ENCODE results near the gene RORC. TPM values are rescaled to one million over a fixed set of nuclear protein-coding genes. Genes with fewer than 3 reads are reported as not detected.
"Not testable (repeated sequence)": the region's sequence is repeated elsewhere in the genome, so short reads cannot be mapped to it uniquely, and the experiment has no call there.

The RORC gene
- total RNA-seq, 1 experiment from 2014 or later, result 0.19 TPM

DNA sequence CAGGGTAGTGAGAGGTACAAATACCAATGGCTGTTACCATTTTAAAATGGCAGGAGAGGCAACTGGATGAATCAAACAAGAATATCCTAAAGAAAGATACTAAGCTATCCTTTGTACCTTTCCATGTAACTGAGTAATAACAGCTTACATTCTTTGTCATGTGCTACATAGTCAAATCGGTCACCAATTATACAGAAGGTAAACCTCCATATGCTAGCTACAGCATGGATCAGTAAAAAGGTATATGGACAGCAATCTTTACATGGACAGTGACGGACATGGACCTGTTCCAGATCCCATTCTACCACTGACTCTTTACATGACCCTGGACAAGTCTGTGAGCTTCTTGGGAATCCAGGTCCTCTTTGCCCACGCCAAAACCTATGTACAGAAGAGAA, 54.9 kb downstream of the RORC start:
- TF ChIP-seq, protein P1, sequence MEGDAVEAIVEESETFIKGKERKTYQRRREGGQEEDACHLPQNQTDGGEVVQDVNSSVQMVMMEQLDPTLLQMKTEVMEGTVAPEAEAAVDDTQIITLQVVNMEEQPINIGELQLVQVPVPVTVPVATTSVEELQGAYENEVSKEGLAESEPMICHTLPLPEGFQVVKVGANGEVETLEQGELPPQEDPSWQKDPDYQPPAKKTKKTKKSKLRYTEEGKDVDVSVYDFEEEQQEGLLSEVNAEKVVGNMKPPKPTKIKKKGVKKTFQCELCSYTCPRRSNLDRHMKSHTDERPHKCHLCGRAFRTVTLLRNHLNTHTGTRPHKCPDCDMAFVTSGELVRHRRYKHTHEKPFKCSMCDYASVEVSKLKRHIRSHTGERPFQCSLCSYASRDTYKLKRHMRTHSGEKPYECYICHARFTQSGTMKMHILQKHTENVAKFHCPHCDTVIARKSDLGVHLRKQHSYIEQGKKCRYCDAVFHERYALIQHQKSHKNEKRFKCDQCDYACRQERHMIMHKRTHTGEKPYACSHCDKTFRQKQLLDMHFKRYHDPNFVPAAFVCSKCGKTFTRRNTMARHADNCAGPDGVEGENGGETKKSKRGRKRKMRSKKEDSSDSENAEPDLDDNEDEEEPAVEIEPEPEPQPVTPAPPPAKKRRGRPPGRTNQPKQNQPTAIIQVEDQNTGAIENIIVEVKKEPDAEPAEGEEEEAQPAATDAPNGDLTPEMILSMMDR (IDR thresholded peaks at IDR 0.05; ENCODE audit: unreplicated experiment), result no peak
- intact Hi-C loops (cut with micrococcal nuclease; ENCODE audit: unreplicated experiment), result no loop called here
- Mint-ChIP-seq H3K4me3 (ENCODE audit: low read depth, unreplicated experiment) (no peak overlapping the region), H3K27me3 (ENCODE audit: unreplicated experiment) (no peaks in the 10 kb centered on the region), H3K36me3 (ENCODE audit: insufficient read depth, unreplicated experiment) (peaks cover 4% of the 10 kb centered on the region), H3K4me1 (ENCODE audit: low read depth, unreplicated experiment) (peaks cover 10% of the 10 kb centered on the region), H3K9me3 (ENCODE audit: low read depth, unreplicated experiment) (no peaks in the 10 kb centered on the region), H3K27ac (ENCODE audit: unreplicated experiment) (no peak overlapping the region)
- DNase-seq, result no peak
- BruUV-seq (replicated peaks), result no TSS peak
- CTCF ChIA-PET, result no interaction called here

DNA sequence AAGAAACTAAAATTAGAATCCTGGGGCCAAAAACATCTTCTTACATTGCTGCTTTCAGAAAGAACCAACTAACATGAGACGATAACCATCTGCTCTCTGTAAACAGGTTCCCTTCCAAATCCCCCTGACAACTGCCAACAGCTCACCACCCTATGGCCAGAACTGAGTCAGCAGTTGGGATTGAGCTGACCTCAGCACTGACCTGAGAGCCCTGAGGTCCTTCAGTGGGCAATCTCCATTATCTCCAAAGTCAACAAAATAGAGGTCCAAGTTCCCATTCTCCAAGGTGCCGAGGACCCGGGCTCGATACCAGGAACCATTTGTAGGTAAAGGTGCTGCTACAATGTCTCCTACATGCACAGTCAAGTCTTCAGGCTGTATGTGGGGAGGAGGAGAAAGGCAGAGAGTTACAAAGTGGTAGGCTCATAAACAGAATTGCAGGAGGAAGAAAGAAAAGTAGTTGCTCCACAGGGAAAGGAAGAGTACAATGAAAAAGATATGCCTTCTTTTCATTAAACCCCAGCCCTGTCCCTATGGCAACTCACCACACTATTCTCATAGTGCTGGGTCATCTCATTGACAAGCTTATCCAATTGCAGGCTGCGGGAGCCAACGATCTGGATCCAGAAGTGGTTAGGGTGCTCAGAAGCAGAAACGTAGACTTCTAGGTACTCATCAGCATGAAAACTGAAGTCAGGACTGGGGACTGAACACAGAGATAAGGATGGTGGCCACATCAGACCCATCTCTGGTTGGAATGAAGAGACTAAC, 55.5 kb downstream of the RORC start:
- Mint-ChIP-seq H3K4me1 (ENCODE audit: low read depth, unreplicated experiment) (peaks cover 10% of the 10 kb centered on the region), H3K27ac (ENCODE audit: unreplicated experiment) (no peak overlapping the region), H3K9me3 (ENCODE audit: low read depth, unreplicated experiment) (no peaks in the 10 kb centered on the region), H3K36me3 (ENCODE audit: insufficient read depth, unreplicated experiment) (peaks cover 4% of the 10 kb centered on the region), H3K4me3 (ENCODE audit: low read depth, unreplicated experiment) (no peak overlapping the region), H3K27me3 (ENCODE audit: unreplicated experiment) (no peaks in the 10 kb centered on the region)
- TF ChIP-seq, protein P1 (IDR thresholded peaks at IDR 0.05; ENCODE audit: unreplicated experiment), result no peak
- intact Hi-C loops (cut with micrococcal nuclease; ENCODE audit: unreplicated experiment), result no loop called here
- no peak for DNase-seq
- CTCF ChIA-PET, result no interaction called here
- no TSS peak for BruUV-seq (replicated peaks)

DNA sequence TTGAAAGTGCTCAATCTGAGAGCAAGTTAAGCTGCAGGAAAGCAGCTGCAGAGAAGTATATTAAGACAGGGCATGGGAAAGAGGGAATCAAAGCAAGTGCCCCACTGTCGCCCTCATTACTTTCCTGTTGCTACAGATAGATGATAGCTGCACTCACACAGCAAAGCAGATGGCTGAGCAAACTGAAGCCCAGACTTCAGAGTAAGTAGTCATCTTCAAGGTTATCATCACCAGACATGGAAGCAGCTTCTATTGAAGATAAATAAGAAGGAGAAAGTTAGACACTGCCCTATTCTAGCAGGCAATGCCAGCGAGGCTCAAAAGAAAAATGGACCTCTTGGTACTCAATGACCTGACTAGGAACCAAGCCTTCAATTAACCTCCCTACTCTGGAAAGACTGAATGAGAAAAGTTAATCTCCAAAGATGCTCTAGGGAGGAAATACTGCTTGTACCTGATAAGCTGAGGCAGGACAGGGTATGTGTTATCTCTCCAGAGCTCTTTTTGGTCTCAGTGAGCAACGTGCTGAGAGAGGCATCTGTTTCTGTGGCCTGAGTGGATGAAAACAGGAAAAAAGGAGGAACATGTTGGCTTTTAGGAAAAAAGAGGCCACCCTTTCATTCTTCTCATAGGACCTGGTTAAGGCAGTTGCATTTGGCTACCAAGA, 57.2 kb downstream of the RORC start:
- H3K36me3 Mint-ChIP-seq (ENCODE audit: insufficient read depth, unreplicated experiment), result peaks cover 4% of the 10 kb centered on the region
- CTCF ChIA-PET, result interaction anchor here (0.6 to 1.4 kb wide), 2 partner anchors 14 to 36 kb away, joined by 4 to 5 read pairs; no protein-coding TSS in a partner anchor

DNA sequence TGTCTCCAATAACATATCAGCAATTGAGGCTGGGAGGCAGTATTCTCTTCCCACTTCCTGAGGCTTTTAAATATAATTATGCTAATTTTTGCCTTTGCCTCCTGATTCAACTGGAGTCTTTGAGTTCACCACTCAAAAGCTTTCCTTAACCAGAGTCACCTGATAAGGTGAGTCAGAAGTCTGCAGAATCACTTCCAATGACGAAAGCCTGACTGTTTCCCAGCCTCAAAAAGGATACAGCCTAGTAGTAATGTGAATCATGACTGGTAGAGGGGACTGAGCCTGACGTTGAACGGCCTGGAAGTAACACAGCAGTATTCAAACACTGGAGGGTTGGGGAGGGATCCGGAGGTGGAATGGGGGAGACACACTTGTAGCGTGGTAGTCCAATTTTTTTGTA, 57.9 kb downstream of the RORC start:
- CTCF ChIA-PET, result interaction anchor here (1.4 kb wide), 1 partner anchor 14 kb away, joined by 4 read pairs; no protein-coding TSS in a partner anchor
- no peaks in the 10 kb centered on the region for H3K27me3 Mint-ChIP-seq (ENCODE audit: unreplicated experiment)
- BruUV-seq (replicated peaks), result no TSS peak
- peak overlapping the region; percentile 46 for H3K27ac Mint-ChIP-seq (ENCODE audit: unreplicated experiment)
- TF ChIP-seq, protein P1 (IDR thresholded peaks at IDR 0.05; ENCODE audit: unreplicated experiment), result no peak
- H3K4me3 Mint-ChIP-seq (ENCODE audit: low read depth, unreplicated experiment), result no peak overlapping the region
- peaks cover 4% of the 10 kb centered on the region for H3K36me3 Mint-ChIP-seq (ENCODE audit: insufficient read depth, unreplicated experiment)
- peaks cover 12% of the 10 kb centered on the region for H3K4me1 Mint-ChIP-seq (ENCODE audit: low read depth, unreplicated experiment)
- no peaks in the 10 kb centered on the region for H3K9me3 Mint-ChIP-seq (ENCODE audit: low read depth, unreplicated experiment)
- no peak for DNase-seq
- intact Hi-C loops (cut with micrococcal nuclease; ENCODE audit: unreplicated experiment), result no loop called here

More for the DNA sequence above, 57.2 kb downstream of the RORC start:
- peak overlapping the region; percentile 46 for H3K27ac Mint-ChIP-seq (ENCODE audit: unreplicated experiment)
- intact Hi-C loops (cut with micrococcal nuclease; ENCODE audit: unreplicated experiment), result no loop called here
- H3K9me3 Mint-ChIP-seq (ENCODE audit: low read depth, unreplicated experiment), result no peaks in the 10 kb centered on the region
- H3K27me3 Mint-ChIP-seq (ENCODE audit: unreplicated experiment), result no peaks in the 10 kb centered on the region
- BruUV-seq (replicated peaks), result no TSS peak
- H3K4me3 Mint-ChIP-seq (ENCODE audit: low read depth, unreplicated experiment), result no peak overlapping the region
- DNase-seq, result no peak
- TF ChIP-seq, protein P1 (IDR thresholded peaks at IDR 0.05; ENCODE audit: unreplicated experiment), result no peak
- H3K4me1 Mint-ChIP-seq (ENCODE audit: low read depth, unreplicated experiment), result peaks cover 10% of the 10 kb centered on the region

DNA sequence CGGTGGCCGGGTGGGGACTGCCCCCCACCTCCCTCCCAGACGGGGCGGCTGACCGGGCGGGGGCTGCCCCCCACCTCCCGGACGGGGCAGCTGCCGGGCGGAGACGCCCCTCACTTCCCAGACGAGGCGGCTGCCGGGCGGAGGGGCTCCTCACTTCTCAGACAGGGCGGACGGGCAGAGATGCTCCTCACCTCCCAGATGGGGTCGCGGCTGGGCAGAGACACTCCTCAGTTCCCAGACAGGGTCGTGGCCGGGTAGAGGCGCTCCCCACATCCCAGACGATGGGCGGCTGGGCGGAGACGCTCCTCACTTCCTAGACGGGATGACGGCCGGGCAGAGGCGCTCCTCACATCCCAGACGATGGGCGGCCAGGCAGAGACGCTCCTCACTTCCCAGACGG, 62.3 kb downstream of the RORC start:
- BruUV-seq (replicated peaks); CTCF ChIA-PET; H3K9me3 Mint-ChIP-seq (ENCODE audit: low read depth, unreplicated experiment); H3K27ac Mint-ChIP-seq (ENCODE audit: unreplicated experiment); H3K27me3 Mint-ChIP-seq (ENCODE audit: unreplicated experiment); H3K4me3 Mint-ChIP-seq (ENCODE audit: low read depth, unreplicated experiment); intact Hi-C loops (cut with micrococcal nuclease; ENCODE audit: unreplicated experiment); DNase-seq: not testable (repeated sequence)
- H3K4me1 Mint-ChIP-seq (ENCODE audit: low read depth, unreplicated experiment), result peaks cover 37% of the 10 kb centered on the region
- peaks cover 12% of the 10 kb centered on the region for H3K36me3 Mint-ChIP-seq (ENCODE audit: insufficient read depth, unreplicated experiment)

DNA sequence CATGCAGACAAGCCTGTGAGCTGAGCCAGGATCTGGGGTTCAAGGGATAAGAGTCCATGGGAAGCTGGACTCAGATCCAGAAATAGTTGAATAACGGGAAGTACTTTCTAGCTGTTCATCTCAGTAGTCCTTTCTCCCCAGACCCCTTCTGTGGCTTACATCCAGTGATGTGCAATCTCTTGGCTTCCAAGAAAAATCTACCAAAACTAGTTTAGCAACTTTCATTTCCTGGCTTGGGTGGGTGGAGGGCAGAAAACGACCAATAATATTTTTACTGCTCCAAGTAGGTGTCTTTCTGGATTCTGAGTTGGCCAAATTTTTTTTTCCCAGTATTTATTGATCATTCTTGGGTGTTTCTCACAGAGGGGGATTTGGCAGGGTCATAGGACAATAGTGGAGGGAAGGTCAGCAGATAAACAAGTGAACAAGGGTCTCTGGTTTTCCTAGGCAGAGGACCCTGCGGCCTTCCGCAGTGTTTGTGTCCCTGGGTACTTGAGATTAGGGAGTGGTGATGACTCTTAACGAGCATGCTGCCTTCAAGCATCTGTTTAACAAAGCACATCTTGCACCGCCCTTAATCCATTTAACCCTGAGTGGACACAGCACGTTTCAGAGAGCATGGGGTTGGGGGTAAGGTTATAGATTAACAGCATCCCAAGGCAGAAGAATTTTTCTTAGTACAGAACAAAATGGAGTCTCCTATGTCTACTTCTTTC, 63.1 kb downstream of the RORC start:
- H3K27me3 Mint-ChIP-seq (ENCODE audit: unreplicated experiment); intact Hi-C loops (cut with micrococcal nuclease; ENCODE audit: unreplicated experiment); BruUV-seq (replicated peaks); H3K9me3 Mint-ChIP-seq (ENCODE audit: low read depth, unreplicated experiment); CTCF ChIA-PET: not testable (repeated sequence)
- peak overlapping the region; percentile 46 for H3K4me3 Mint-ChIP-seq (ENCODE audit: low read depth, unreplicated experiment)
- peak; percentile 50 for DNase-seq
- H3K27ac Mint-ChIP-seq (ENCODE audit: unreplicated experiment), result peak overlapping the region; percentile 83
- H3K4me1 Mint-ChIP-seq (ENCODE audit: low read depth, unreplicated experiment), result peaks cover 35% of the 10 kb centered on the region
- peaks cover 18% of the 10 kb centered on the region for H3K36me3 Mint-ChIP-seq (ENCODE audit: insufficient read depth, unreplicated experiment)
